HepG2 (cell line): ENCODE data around the gene LAMTOR2. TPM values are rescaled to one million over a fixed set of nuclear protein-coding genes. Genes with fewer than 3 reads are reported as not detected.

Source experiments
- ATAC-seq: fragments of 200-7000 bp; cut with Tn5 transposase; 3 replicates; pipeline ENCODE4 v1.9.1; 2020; ENCODE audit warnings: mild to moderate bottlenecking, moderate library complexity
- BruUV-seq: library from RNA; stranded (reverse); fragments of 400-500 nt; replicated peaks from 2 replicates; lab custom pipeline; 2021; lab: Mats Ljungman, UMichigan
- CTCF ChIA-PET: fragments of 300-600 bp; formaldehyde crosslinking; extraction: SDS; loops from one replicate; lab custom pipeline; 2021; ENCODE audit warnings: low total read pairs, inconsistent platforms, low intra/inter-chr PET ratio; lab: Yijun Ruan, JAX
- POLR2A ChIA-PET: fragments of 350-600 bp; sonication (Branson Sonifier 250); formaldehyde crosslinking; loops from one replicate; lab custom pipeline; 2020; ENCODE audit warnings: antibody characterized with exemption, inconsistent platforms; lab: Yijun Ruan, JAX
- DNase-seq: peaks from one replicate; pipeline ENCODE4 v3.0.0-alpha.2; 2015; ENCODE audit warnings: low spot score
- FAIRE-seq: peaks from 3 replicates; lab custom pipeline; 2011; peaks lifted over from hg19 to GRCh38; lab: Jason Lieb, UNC
- H2AFZ ChIP-seq: one replicate; pipeline ENCODE4 v1.6.1; 2011; ENCODE audit warnings: low read length, inconsistent platforms
- H3K27ac ChIP-seq: fragments of 300-600 bp; 3 replicates; pipeline ENCODE4 v1.8.0; 2011; ENCODE audit warnings: mixed run types, mild to moderate bottlenecking, mixed read lengths, low read length, inconsistent platforms; ENCODE audit not compliant: insufficient read depth; ENCODE audit errors: extremely low read length
- H3K27me3 ChIP-seq, 2 experiments: fragments of 200-600 bp in 1 of 2; 2 replicates in 1 of 2; 3 replicates in 1 of 2; pipeline versions ENCODE4 v1.6.0 to v1.8.0; 2011; ENCODE audit warnings: low read length in 2 of 2, mild to moderate bottlenecking in 2 of 2, moderate library complexity in 2 of 2, inconsistent platforms in 1 of 2; ENCODE audit not compliant: insufficient read depth in 2 of 2, control insufficient read depth in 1 of 2
- H3K36me3 ChIP-seq, 2 experiments: fragments of 200-600 bp in 1 of 2; replicated peaks in 1 of 2; 2 replicates in 1 of 2; 3 replicates in 1 of 2; pipeline versions ENCODE4 v1.5.1 to v1.8.0; 2011; ENCODE audit warnings: low read length in 2 of 2, inconsistent platforms in 1 of 2; ENCODE audit not compliant: insufficient read depth in 2 of 2, control insufficient read depth in 1 of 2
- H3K4me1 ChIP-seq: 2 replicates; pipeline ENCODE4 v1.5.1; 2012; ENCODE audit warnings: low read length, inconsistent platforms; ENCODE audit not compliant: insufficient read depth
- H3K4me2 ChIP-seq: 2 replicates; pipeline ENCODE4 v1.6.0; 2011; ENCODE audit warnings: low read depth, low read length, inconsistent platforms
- H3K4me3 ChIP-seq, 3 experiments: fragments of 200-600 bp in 1 of 3; sonication (generic), shearing (Covaris generic) in 1 of 3; replicated peaks in 1 of 3; 2 replicates each; pipeline ENCODE4 v1.5.1; 2011 to 2016; ENCODE audit warnings: low read length in 3 of 3, inconsistent platforms in 2 of 3, low read depth in 2 of 3, mild to moderate bottlenecking in 2 of 3, control low read depth in 1 of 3, mixed read lengths in 1 of 3; ENCODE audit not compliant: insufficient read depth in 1 of 3
- H3K79me2 ChIP-seq: one replicate; pipeline ENCODE4 v1.6.1; 2011; ENCODE audit warnings: low read length, inconsistent platforms; ENCODE audit not compliant: insufficient read depth
- H3K9ac ChIP-seq: 2 replicates; pipeline ENCODE4 v1.6.0; 2011; ENCODE audit warnings: mild to moderate bottlenecking, low read depth, low read length, inconsistent platforms; ENCODE audit not compliant: insufficient read depth
- H3K9me3 ChIP-seq: 2 replicates; pipeline ENCODE4 v1.5.1; 2012; ENCODE audit warnings: mild to moderate bottlenecking, low read length
- H4K20me1 ChIP-seq: 2 replicates; pipeline ENCODE4 v1.6.0; 2011; ENCODE audit warnings: inconsistent platforms, mild to moderate bottlenecking, low read length, moderate library complexity; ENCODE audit not compliant: insufficient read depth
- ATRX ChIP-seq: sonication (generic); formaldehyde crosslinking; IDR thresholded peaks from 2 replicates; pipeline ENCODE4 v1.4.0; 2020; ENCODE audit warnings: missing genetic modification reagents, borderline replicate concordance
- PRMT3 ChIP-seq: sonication (generic); formaldehyde crosslinking; IDR thresholded peaks from 2 replicates; pipeline ENCODE4 v1.8.1; 2022; ENCODE audit warnings: low read depth, mild to moderate bottlenecking, moderate library complexity, missing genetic modification reagents, borderline replicate concordance
- TOPORS ChIP-seq: sonication (generic); formaldehyde crosslinking; IDR thresholded peaks from 2 replicates; pipeline ENCODE4 v1.8.0; 2023; ENCODE audit warnings: mild to moderate bottlenecking, missing genetic modification reagents
- ZBTB3 ChIP-seq: sonication (generic); formaldehyde crosslinking; IDR thresholded peaks from 2 replicates; pipeline ENCODE4 v1.4.0; 2020; ENCODE audit warnings: low read depth, mild to moderate bottlenecking, moderate library complexity, missing genetic modification reagents, borderline replicate concordance
- ZNF292 ChIP-seq: sonication (generic); formaldehyde crosslinking; IDR thresholded peaks from 2 replicates; pipeline ENCODE4 v1.8.1; 2022; ENCODE audit warnings: mild to moderate bottlenecking, low read depth, missing genetic modification reagents, borderline replicate concordance
- ZNF383 ChIP-seq: sonication (generic); formaldehyde crosslinking; IDR thresholded peaks from 2 replicates; pipeline ENCODE4 v1.4.0; 2020; ENCODE audit warnings: missing genetic modification reagents, mild to moderate bottlenecking, borderline replicate concordance
- ZNF468 ChIP-seq: sonication (generic); formaldehyde crosslinking; IDR thresholded peaks from 2 replicates; pipeline ENCODE4 v1.8.0; 2022; ENCODE audit warnings: mild to moderate bottlenecking, moderate library complexity, missing genetic modification reagents
- ZSCAN29 ChIP-seq: sonication (generic); formaldehyde crosslinking; conservative IDR thresholded peaks from 2 replicates; pipeline ENCODE4 v1.4.0; 2020; ENCODE audit warnings: mild to moderate bottlenecking, missing genetic modification reagents
- WGBS: methylation state at CpG from one replicate; pipeline ENCODE4 v1.1.6; 2017; ENCODE audit warnings: low lambda C conversion rate; 5-methylcytosine and 5-hydroxymethylcytosine counted together
- in situ Hi-C: cut with HindIII; loops from 2 replicates; pipeline ENCODE4 v1.10.0; 2017; ENCODE audit warnings: low pct_unique_long_range_greater_than_20kb; ENCODE audit not compliant: extremely low pct_ligation_motif_present
- intact Hi-C: fragments of 100-400 bp; cut with micrococcal nuclease; formaldehyde crosslinking; loops from one replicate; pipeline ENCODE4 v1.10.0; 2022; ENCODE audit not compliant: unreplicated experiment
- polyA plus RNA-seq, 8 experiments: library from polyadenylated mRNA; depleted of rRNA in 3 of 8; stranded (reverse) in 7 of 8; unstranded in 1 of 8; fragments of >200 nt; fragmentation: Illumina TruSeq in 4 of 8; extraction: Trizol in 4 of 8; gene quantifications; 2 replicates each; pipeline versions ENCODE4 v1.2.1 to v1.2.3, GENCODE V29; 2011 to 2016; ENCODE audit warnings: low read depth in 4 of 8, missing spikeins in 1 of 8, mixed read lengths in 1 of 8; ENCODE audit not compliant: insufficient read depth in 1 of 8
- total RNA-seq, 5 experiments: library from RNA; depleted of rRNA; stranded (reverse); fragments of >200 nt; fragmentation: Illumina TruSeq; extraction: Trizol; gene quantifications; 2 replicates each; pipeline ENCODE4 v1.2.3, GENCODE V29; 2016; ENCODE audit warnings: low read depth in 1 of 5
- TF ChIP-seq, protein P1 (sequence below): sonication (generic); formaldehyde crosslinking; IDR thresholded peaks from 2 replicates; pipeline ENCODE4 v1.5.0; 2020; ENCODE audit warnings: mild to moderate bottlenecking, missing genetic modification reagents, borderline replicate concordance

LAMTOR2 gene
- total and polyA plus RNA-seq, 2 of the 13 experiments (the other 11 are each of a cell fraction or from before 2014, with no cell fraction given) = 36.5 to 66.4 TPM

DNA sequence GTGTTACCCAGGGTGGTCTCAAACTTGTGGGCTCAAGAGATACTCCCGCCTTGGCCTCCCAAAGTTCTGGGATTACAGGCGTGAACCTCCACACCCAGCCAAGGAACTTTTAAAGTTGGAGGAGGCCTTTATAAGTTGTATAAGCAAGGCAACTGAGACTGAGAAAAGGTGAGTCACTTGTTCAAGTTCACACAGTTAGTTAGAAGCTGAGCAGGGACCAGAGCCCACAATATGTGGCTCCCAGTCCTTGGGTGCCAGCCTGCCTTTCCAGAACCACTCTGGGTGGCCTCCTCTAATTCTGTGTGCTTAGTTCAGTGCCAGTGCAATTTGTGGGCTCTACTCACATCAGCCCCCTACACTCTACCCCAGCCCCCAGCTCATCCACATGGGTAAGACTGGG lies 10.0 kb downstream of the LAMTOR2 start (continued):
- no peak for TF ChIP-seq ZSCAN29 (CRISPR knock-in tag)
- TF ChIP-seq ZNF383 = no peak

DNA sequence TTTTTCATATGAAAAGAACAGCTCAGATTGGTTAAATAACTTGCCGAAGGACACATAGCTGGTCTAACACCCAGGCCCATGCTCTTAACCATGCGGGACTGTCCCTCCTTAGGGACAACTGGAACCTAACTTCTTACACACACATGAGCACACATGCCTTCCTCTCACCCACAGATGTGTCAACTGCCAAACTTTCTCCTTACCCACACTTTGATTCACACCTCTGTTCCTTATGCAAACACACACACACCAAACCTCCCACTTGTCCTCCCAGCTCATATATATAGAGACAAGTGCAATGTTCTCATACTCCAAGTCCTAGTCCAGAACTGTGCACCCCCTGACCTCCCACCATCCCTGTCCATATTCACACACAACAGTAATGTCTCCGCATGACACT lies 10.6 kb downstream of the LAMTOR2 start:
- Histone ChIP-seq H3K9me3 (no peaks in the 10 kb centered on the region), H3K27me3 (no peaks in the 10 kb centered on the region), H3K9ac (no peak overlapping the region), H3K4me3 (no peak overlapping the region), H2AFZ (no peak overlapping the region), H3K36me3 (no peaks in the 10 kb centered on the region), H3K4me2 (no peak overlapping the region), H3K27ac (no peak overlapping the region), H4K20me1 (no peaks in the 10 kb centered on the region), H3K4me1 (peaks cover 45% of the 10 kb centered on the region), H3K79me2 (no peaks in the 10 kb centered on the region)
- FAIRE-seq (no peak), DNase-seq (no peak), ATAC-seq (no peak)
- WGBS = 45% methylated on average over 3 of the region's 3 CpGs
- in situ Hi-C loops (loop anchor here (10.0 kb wide), 1 partner anchor 120 kb away; the partner anchor contains the start of gene RXFP4), intact Hi-C loops (loop anchor here (10.0 kb wide), 1 partner anchor 60 kb away; no protein-coding TSS in a partner anchor)
- POLR2A ChIA-PET = interaction anchor here (1.2 to 2.4 kb wide), 3 partner anchors 58 to 131 kb away, joined by 3 to 9 read pairs (median 7); partner anchors contain the start of gene KHDC4
- no TSS peak for BruUV-seq
- CTCF ChIA-PET = no interaction called here
- TF ChIP-seq ZNF292 (CRISPR knock-in tag) (no peak), ATRX (CRISPR knock-in tag) (no peak), TOPORS (CRISPR knock-in tag) (no peak), ZBTB3 (no peak), ZNF468 (CRISPR knock-in tag) (no peak), PRMT3 (no peak)
- TF ChIP-seq, protein P1, sequence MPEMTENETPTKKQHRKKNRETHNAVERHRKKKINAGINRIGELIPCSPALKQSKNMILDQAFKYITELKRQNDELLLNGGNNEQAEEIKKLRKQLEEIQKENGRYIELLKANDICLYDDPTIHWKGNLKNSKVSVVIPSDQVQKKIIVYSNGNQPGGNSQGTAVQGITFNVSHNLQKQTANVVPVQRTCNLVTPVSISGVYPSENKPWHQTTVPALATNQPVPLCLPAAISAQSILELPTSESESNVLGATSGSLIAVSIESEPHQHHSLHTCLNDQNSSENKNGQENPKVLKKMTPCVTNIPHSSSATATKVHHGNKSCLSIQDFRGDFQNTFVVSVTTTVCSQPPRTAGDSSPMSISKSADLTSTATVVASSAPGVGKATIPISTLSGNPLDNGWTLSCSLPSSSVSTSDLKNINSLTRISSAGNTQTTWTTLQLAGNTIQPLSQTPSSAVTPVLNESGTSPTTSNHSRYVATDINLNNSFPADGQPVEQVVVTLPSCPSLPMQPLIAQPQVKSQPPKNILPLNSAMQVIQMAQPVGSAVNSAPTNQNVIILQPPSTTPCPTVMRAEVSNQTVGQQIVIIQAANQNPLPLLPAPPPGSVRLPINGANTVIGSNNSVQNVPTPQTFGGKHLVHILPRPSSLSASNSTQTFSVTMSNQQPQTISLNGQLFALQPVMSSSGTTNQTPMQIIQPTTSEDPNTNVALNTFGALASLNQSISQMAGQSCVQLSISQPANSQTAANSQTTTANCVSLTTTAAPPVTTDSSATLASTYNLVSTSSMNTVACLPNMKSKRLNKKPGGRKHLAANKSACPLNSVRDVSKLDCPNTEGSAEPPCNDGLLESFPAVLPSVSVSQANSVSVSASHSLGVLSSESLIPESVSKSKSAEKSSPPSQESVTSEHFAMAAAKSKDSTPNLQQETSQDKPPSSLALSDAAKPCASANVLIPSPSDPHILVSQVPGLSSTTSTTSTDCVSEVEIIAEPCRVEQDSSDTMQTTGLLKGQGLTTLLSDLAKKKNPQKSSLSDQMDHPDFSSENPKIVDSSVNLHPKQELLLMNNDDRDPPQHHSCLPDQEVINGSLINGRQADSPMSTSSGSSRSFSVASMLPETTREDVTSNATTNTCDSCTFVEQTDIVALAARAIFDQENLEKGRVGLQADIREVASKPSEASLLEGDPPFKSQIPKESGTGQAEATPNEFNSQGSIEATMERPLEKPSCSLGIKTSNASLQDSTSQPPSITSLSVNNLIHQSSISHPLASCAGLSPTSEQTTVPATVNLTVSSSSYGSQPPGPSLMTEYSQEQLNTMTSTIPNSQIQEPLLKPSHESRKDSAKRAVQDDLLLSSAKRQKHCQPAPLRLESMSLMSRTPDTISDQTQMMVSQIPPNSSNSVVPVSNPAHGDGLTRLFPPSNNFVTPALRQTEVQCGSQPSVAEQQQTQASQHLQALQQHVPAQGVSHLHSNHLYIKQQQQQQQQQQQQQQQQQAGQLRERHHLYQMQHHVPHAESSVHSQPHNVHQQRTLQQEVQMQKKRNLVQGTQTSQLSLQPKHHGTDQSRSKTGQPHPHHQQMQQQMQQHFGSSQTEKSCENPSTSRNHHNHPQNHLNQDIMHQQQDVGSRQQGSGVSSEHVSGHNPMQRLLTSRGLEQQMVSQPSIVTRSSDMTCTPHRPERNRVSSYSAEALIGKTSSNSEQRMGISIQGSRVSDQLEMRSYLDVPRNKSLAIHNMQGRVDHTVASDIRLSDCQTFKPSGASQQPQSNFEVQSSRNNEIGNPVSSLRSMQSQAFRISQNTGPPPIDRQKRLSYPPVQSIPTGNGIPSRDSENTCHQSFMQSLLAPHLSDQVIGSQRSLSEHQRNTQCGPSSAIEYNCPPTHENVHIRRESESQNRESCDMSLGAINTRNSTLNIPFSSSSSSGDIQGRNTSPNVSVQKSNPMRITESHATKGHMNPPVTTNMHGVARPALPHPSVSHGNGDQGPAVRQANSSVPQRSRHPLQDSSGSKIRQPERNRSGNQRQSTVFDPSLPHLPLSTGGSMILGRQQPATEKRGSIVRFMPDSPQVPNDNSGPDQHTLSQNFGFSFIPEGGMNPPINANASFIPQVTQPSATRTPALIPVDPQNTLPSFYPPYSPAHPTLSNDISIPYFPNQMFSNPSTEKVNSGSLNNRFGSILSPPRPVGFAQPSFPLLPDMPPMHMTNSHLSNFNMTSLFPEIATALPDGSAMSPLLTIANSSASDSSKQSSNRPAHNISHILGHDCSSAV (CRISPR knock-in tag) = no peak
